Fibroblast of skin of left quadriceps (primary cell): ENCODE results near the gene IPO7.
"Not testable (repeated sequence)": the region's sequence is repeated elsewhere in the genome, so short reads cannot be mapped to it uniquely, and the experiment has no call there.

Source experiments
- DNase-seq, 2 experiments: peaks; one replicate each; pipeline ENCODE4 v3.0.0-alpha.2; 2013; ENCODE audit warnings: low read depth in 2 of 2

The IPO7 gene

GRCh38 chr11:9397746-9398680 lies 13.6 kb downstream of the IPO7 start:
- DNase-seq, result no peak

- no peak for DNase-seq
Observed at GRCh38 chr11:9399466-9399865, 15.0 kb downstream of the IPO7 start.

GRCh38 chr11:9401884-9402283 lies 17.4 kb downstream of the IPO7 start:
- DNase-seq, result not testable (repeated sequence)

- DNase-seq, result no peak
Observed at GRCh38 chr11:9428706-9429105, 44.3 kb downstream of the IPO7 start.

GRCh38 chr11:9438611-9439010 lies 54.2 kb downstream of the IPO7 start:
- no peak for DNase-seq

GRCh38 chr11:9446230-9446629 lies 61.8 kb downstream of the IPO7 start:
- DNase-seq, result no peak

GRCh38 chr11:9448576-9449352 lies 64.3 kb downstream of the IPO7 start:
- DNase-seq, result no peak

GRCh38 chr11:9452023-9452422 lies 67.6 kb downstream of the IPO7 start:
- not testable (repeated sequence) for DNase-seq

GRCh38 chr11:9455722-9456121 lies 71.3 kb downstream of the IPO7 start:
- no peak for DNase-seq

- DNase-seq, result peak; percentile 34 to 51
Observed at GRCh38 chr11:9459667-9460321, 75.3 kb downstream of the IPO7 start.

GRCh38 chr11:9460322-9461062 lies 76.0 kb downstream of the IPO7 start, which contains the start of gene ZNF143:
Gene ZNF143, plus strand, starts transcription at chr11:9461012. Its CDS starts 10,297 bp downstream, at chr11:9471309.
- DNase-seq, result peak; percentile 100

GRCh38 chr11:9461063-9461759 lies 76.8 kb downstream of the IPO7 start:
- DNase-seq, result peak; percentile 86 to 87

GRCh38 chr11:9461760-9462134 lies 77.3 kb downstream of the IPO7 start:
- DNase-seq, result no peak

GRCh38 chr11:9462172-9462799 lies 77.8 kb downstream of the IPO7 start:
- DNase-seq, result no peak

- DNase-seq, result no peak
Observed at GRCh38 chr11:9462806-9463537, 78.5 kb downstream of the IPO7 start.

- DNase-seq, result no peak
Observed at GRCh38 chr11:9470765-9471164, 86.3 kb downstream of the IPO7 start.

GRCh38 chr11:9473408-9473807 lies 89.0 kb downstream of the IPO7 start:
- DNase-seq, result no peak

GRCh38 chr11:9479899-9480298 lies 95.4 kb downstream of the IPO7 start:
- DNase-seq, result no peak

- DNase-seq, result peak; percentile 66 to 75
Observed at GRCh38 chr11:9489080-9489765, 104.8 kb downstream of the IPO7 start.
